H9 (cell line): ENCODE measurements around the gene NUAK2. TPM values are rescaled to one million over a fixed set of nuclear protein-coding genes. Genes with fewer than 3 reads are reported as not detected.

Source experiments
- DNase-seq: peaks from one replicate; pipeline ENCODE4 v3.0.0-alpha.2; 2017
- H2AFZ ChIP-seq: one replicate; pipeline ENCODE4 v1.6.1; 2013; ENCODE audit warnings: mild to moderate bottlenecking, low read length, control low read depth, moderate library complexity
- H2AK5ac ChIP-seq: 2 replicates; pipeline ENCODE4 v1.6.1; 2013; ENCODE audit warnings: low read length, control low read depth, mixed read lengths; ENCODE audit not compliant: insufficient read length
- H2BK120ac ChIP-seq: one replicate; pipeline ENCODE4 v1.6.1; 2013; ENCODE audit warnings: low read depth, mild to moderate bottlenecking, low read length, control low read depth, inconsistent platforms; ENCODE audit not compliant: poor library complexity, severe bottlenecking
- H2BK12ac ChIP-seq: 2 replicates; pipeline ENCODE4 v1.6.1; 2013; ENCODE audit warnings: low read length, control low read depth, mixed read lengths, low read depth; ENCODE audit not compliant: insufficient read length
- H2BK15ac ChIP-seq: 2 replicates; pipeline ENCODE4 v1.6.1; 2013; ENCODE audit warnings: low read depth, low read length, control low read depth
- H2BK20ac ChIP-seq: one replicate; pipeline ENCODE4 v1.6.1; 2013; ENCODE audit warnings: low read depth, mild to moderate bottlenecking, low read length, control low read depth, inconsistent platforms; ENCODE audit not compliant: poor library complexity, severe bottlenecking
- H2BK5ac ChIP-seq: 2 replicates; pipeline ENCODE4 v1.6.1; 2013; ENCODE audit warnings: low read length, control low read depth, mixed read lengths; ENCODE audit not compliant: insufficient read length
- H3K14ac ChIP-seq: 2 replicates; pipeline ENCODE4 v1.6.1; 2013; ENCODE audit warnings: low read length, control low read depth; ENCODE audit not compliant: insufficient read depth
- H3K18ac ChIP-seq: 2 replicates; pipeline ENCODE4 v1.6.1; 2013; ENCODE audit warnings: low read depth, mild to moderate bottlenecking, mixed read lengths, low read length, control low read depth; ENCODE audit not compliant: insufficient read length
- H3K23ac ChIP-seq: 2 replicates; pipeline ENCODE4 v1.6.1; 2013; ENCODE audit warnings: low read length, control low read depth, mixed read lengths, low read depth; ENCODE audit not compliant: insufficient read length
- H3K23me2 ChIP-seq: 2 replicates; pipeline ENCODE4 v1.6.1; 2013; ENCODE audit warnings: low read depth, mild to moderate bottlenecking, mixed read lengths, low read length, control low read depth; ENCODE audit not compliant: insufficient read length, poor library complexity, severe bottlenecking
- H3K27ac ChIP-seq: 2 replicates; pipeline ENCODE4 v1.5.1; 2013; ENCODE audit warnings: low read length, control low read depth, mixed read lengths, low read depth; ENCODE audit not compliant: insufficient read length
- H3K27me3 ChIP-seq: 2 replicates; pipeline ENCODE4 v1.6.1; 2013; ENCODE audit warnings: low read length, control low read depth, inconsistent platforms; ENCODE audit not compliant: insufficient read depth
- H3K4ac ChIP-seq: 2 replicates; pipeline ENCODE4 v1.6.1; 2013; ENCODE audit warnings: low read depth, mild to moderate bottlenecking, control low read depth, inconsistent platforms, low read length, moderate library complexity
- H3K4me1 ChIP-seq: 2 replicates; pipeline ENCODE4 v1.6.1; 2013; ENCODE audit warnings: low read length, control low read depth, inconsistent platforms; ENCODE audit not compliant: insufficient read depth
- H3K4me2 ChIP-seq: 2 replicates; pipeline ENCODE4 v1.6.1; 2013; ENCODE audit warnings: low read length, control low read depth, mixed read lengths; ENCODE audit not compliant: insufficient read length, insufficient read depth
- H3K56ac ChIP-seq: 2 replicates; pipeline ENCODE4 v1.6.1; 2013; ENCODE audit warnings: low read depth, mild to moderate bottlenecking, mixed read lengths, low read length, control low read depth; ENCODE audit not compliant: insufficient read length
- H3K79me1 ChIP-seq: 2 replicates; pipeline ENCODE4 v1.6.1; 2013; ENCODE audit warnings: low read depth, mild to moderate bottlenecking, moderate library complexity, low read length, control low read depth, inconsistent platforms; ENCODE audit not compliant: insufficient read depth, poor library complexity, severe bottlenecking
- H3K79me2 ChIP-seq: 2 replicates; pipeline ENCODE4 v1.6.1; 2013; ENCODE audit warnings: low read length, control low read depth, inconsistent platforms; ENCODE audit not compliant: insufficient read depth
- H3K9ac ChIP-seq: 2 replicates; pipeline ENCODE4 v1.6.1; 2013; ENCODE audit warnings: low read length, control low read depth, mixed read lengths; ENCODE audit not compliant: insufficient read length; ENCODE audit errors: extremely low read depth
- H3K9me3 ChIP-seq: one replicate; pipeline ENCODE4 v1.6.1; 2013; ENCODE audit warnings: low read depth, low read length, inconsistent platforms; ENCODE audit not compliant: control insufficient read depth
- H3T11ph ChIP-seq: one replicate; pipeline ENCODE4 v1.6.1; 2013; ENCODE audit warnings: mild to moderate bottlenecking, low read length, control low read depth, inconsistent platforms
- H4K20me1 ChIP-seq: one replicate; pipeline ENCODE4 v1.6.1; 2013; ENCODE audit not compliant: control insufficient read depth, insufficient read length, insufficient read depth
- H4K5ac ChIP-seq: 2 replicates; pipeline ENCODE4 v1.6.1; 2013; ENCODE audit warnings: low read depth, mild to moderate bottlenecking, mixed read lengths, low read length, control low read depth; ENCODE audit not compliant: insufficient read length
- H4K8ac ChIP-seq: replicated peaks from 2 replicates; pipeline ENCODE4 v1.6.1; 2013; ENCODE audit warnings: low read length, control low read depth, mixed read lengths, low read depth; ENCODE audit not compliant: insufficient read length
- H4K91ac ChIP-seq: 2 replicates; pipeline ENCODE4 v1.6.1; 2013; ENCODE audit warnings: low read depth, mild to moderate bottlenecking, moderate library complexity, mixed read lengths, low read length, control low read depth; ENCODE audit not compliant: insufficient read length
- H3K27ac Mint-ChIP-seq, 3 experiments: 2 replicates in 2 of 3; 3 replicates in 1 of 3; pipeline ENCODE4 v1.8.0; 2020 to 2021; ENCODE audit warnings: mixed read lengths in 3 of 3, mild to moderate bottlenecking in 1 of 3, moderate library complexity in 1 of 3
- H3K27me3 Mint-ChIP-seq: 2 replicates; pipeline ENCODE4 v1.8.0; 2021; ENCODE audit warnings: low read depth, mild to moderate bottlenecking, moderate library complexity, mixed read lengths
- H3K36me3 Mint-ChIP-seq, 3 experiments: 2 replicates in 2 of 3; 3 replicates in 1 of 3; pipeline ENCODE4 v1.8.0; 2020 to 2021; ENCODE audit warnings: low read depth in 3 of 3, mixed read lengths in 3 of 3; ENCODE audit not compliant: insufficient read depth in 1 of 3
- H3K4me1 Mint-ChIP-seq, 2 experiments: 2 replicates each; pipeline ENCODE4 v1.8.0; 2020; ENCODE audit warnings: mixed read lengths in 2 of 2
- H3K4me3 Mint-ChIP-seq, 2 experiments: 2 replicates in 1 of 2; 3 replicates in 1 of 2; pipeline ENCODE4 v1.8.0; 2020 to 2021; ENCODE audit warnings: mild to moderate bottlenecking in 2 of 2, mixed read lengths in 2 of 2, moderate library complexity in 1 of 2
- H3K9me3 Mint-ChIP-seq, 2 experiments: 2 replicates in 1 of 2; 3 replicates in 1 of 2; pipeline ENCODE4 v1.8.0; 2020; ENCODE audit warnings: mild to moderate bottlenecking in 2 of 2, mixed read lengths in 2 of 2, moderate library complexity in 1 of 2
- WGBS: extraction: QIAGEN DNeasy Blood & Tissue Kit; methylation state at CpG from one replicate; pipeline ENCODE4 v1.1.7; 2013; ENCODE audit warnings: missing lambda C conversion rate, low lambda C conversion rate, mixed read lengths; ENCODE audit not compliant: insufficient read length; ENCODE audit errors: extremely low coverage; 5-methylcytosine and 5-hydroxymethylcytosine counted together
- total RNA-seq: library from RNA; stranded (reverse); gene quantifications from 2 replicates; pipeline ENCODE4 v1.2.1, GENCODE V29; 2021
- TF ChIP-seq, protein P1 (sequence below): fragments of 200-600 bp; sonication (generic); conservative IDR thresholded peaks from 3 replicates; pipeline ENCODE4 v1.8.0; 2021; ENCODE audit warnings: antibody characterized with exemption, mild to moderate bottlenecking

Gene NUAK2
- total RNA-seq, 1 experiment from 2014 or later = 15.4 TPM

GRCh38 chr1:205293350-205294074 lies 28.0 kb downstream of the NUAK2 start:
- H3K4ac ChIP-seq = peak overlapping the region; percentile 88
- peak overlapping the region; percentile 38 for H2AK5ac ChIP-seq
- TF ChIP-seq, protein P1, sequence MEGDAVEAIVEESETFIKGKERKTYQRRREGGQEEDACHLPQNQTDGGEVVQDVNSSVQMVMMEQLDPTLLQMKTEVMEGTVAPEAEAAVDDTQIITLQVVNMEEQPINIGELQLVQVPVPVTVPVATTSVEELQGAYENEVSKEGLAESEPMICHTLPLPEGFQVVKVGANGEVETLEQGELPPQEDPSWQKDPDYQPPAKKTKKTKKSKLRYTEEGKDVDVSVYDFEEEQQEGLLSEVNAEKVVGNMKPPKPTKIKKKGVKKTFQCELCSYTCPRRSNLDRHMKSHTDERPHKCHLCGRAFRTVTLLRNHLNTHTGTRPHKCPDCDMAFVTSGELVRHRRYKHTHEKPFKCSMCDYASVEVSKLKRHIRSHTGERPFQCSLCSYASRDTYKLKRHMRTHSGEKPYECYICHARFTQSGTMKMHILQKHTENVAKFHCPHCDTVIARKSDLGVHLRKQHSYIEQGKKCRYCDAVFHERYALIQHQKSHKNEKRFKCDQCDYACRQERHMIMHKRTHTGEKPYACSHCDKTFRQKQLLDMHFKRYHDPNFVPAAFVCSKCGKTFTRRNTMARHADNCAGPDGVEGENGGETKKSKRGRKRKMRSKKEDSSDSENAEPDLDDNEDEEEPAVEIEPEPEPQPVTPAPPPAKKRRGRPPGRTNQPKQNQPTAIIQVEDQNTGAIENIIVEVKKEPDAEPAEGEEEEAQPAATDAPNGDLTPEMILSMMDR = no peak
- Mint-ChIP-seq H3K27ac (peak overlapping the region; percentile 96 to 100 (median 97); a peak in 6 of 7 replicates), H3K27me3 (no peaks in the 10 kb centered on the region), H3K4me1 (peaks cover 45 to 53% of the 10 kb centered on the region in 2 experiments), H3K4me3 (0 out of 5 replicates have a peak overlapping the region, but pooled peaks of 1 of the 2 experiments have one; percentile 54), H3K9me3 (no peaks in the 10 kb centered on the region), H3K36me3 (no peaks in the 10 kb centered on the region; a peak in 1 of 7 replicates)
- no peaks in the 10 kb centered on the region for H3K79me1 ChIP-seq
- no peaks in the 10 kb centered on the region for H4K20me1 ChIP-seq
- peak overlapping the region; percentile 64 for H2BK5ac ChIP-seq
- H3K56ac ChIP-seq = no peak overlapping the region
- H2BK120ac ChIP-seq = peak overlapping the region; percentile 71
- no peak overlapping the region for H2BK15ac ChIP-seq
- DNase-seq = peak; percentile 27
- H3K23me2 ChIP-seq = no peaks in the 10 kb centered on the region
- no peak overlapping the region for H3K23ac ChIP-seq
- peaks cover 15% of the 10 kb centered on the region for H3K4me1 ChIP-seq
- peak overlapping the region; percentile 88 for H3K14ac ChIP-seq
- H3K27me3 ChIP-seq = no peaks in the 10 kb centered on the region
- peak overlapping the region; percentile 96 for H3K27ac ChIP-seq
- H2BK12ac ChIP-seq = peak overlapping the region; percentile 59
- no peak overlapping the region for H2BK20ac ChIP-seq
- peak overlapping the region; percentile 24 for H3T11ph ChIP-seq
- H3K9ac ChIP-seq = no peak overlapping the region
- peak overlapping the region; percentile 92 for H3K18ac ChIP-seq
- H4K8ac ChIP-seq = peak overlapping the region; percentile 24
- H3K79me2 ChIP-seq = no peaks in the 10 kb centered on the region
- no peak overlapping the region for H3K4me2 ChIP-seq
- H4K5ac ChIP-seq = peak overlapping the region; percentile 88
- H4K91ac ChIP-seq = peak overlapping the region; percentile 87
- no peak overlapping the region for H2AFZ ChIP-seq
- H3K9me3 ChIP-seq = no peaks in the 10 kb centered on the region
- WGBS = no CpG with 5 or more reads among the region's 10 CpGs
